Body of pancreas (tissue), 4 donors: ENCODE results near the gene UNCX.

ENCODE experiments used
- POLR2A ChIP-seq, 3 donors: fragments of 450-650 bp; IDR thresholded peaks; one replicate each; pipeline ENCODE4 v1.6.1; 2016; ENCODE audit warnings: antibody characterized with exemption in 3 of 3, mild to moderate bottlenecking in 2 of 3
- TF ChIP-seq, protein P1 (sequence below), 7 experiments: fragments of 450-650 bp in 4 of 7; fragments of 200-600 bp in 3 of 7; sonication (generic) in 3 of 7; IDR thresholded peaks; one replicate each; pipeline ENCODE4 v1.5.1; 2016 to 2019; ENCODE audit warnings: antibody characterized with exemption in 7 of 7

DNA sequence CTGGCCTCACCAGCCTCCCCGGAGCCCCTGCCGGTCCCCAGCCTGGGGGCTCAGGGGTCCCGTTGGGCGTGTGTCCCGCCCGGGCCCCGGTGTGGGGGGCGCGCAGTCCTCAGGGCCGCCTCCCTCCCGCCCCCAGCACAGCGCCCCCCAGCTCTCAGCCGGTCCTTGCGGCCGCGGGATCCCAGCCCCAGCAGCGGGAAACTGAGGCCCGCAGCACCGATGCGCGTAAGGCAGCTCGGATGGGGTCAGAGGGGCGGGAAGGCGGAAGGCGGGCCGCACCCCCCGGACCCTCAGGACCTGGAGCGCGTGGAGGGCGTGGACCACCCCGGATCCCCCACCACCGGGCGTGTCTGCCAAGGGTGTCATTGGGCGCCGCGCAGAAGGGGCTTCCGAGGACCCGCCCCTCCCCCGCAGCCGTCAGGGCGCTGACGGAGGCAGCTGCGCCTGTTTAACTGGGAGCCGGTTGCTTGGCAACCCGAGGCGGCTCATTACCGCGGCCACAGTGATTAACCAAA, 14.9 kb downstream of the UNCX start:
- TF ChIP-seq, protein P1, sequence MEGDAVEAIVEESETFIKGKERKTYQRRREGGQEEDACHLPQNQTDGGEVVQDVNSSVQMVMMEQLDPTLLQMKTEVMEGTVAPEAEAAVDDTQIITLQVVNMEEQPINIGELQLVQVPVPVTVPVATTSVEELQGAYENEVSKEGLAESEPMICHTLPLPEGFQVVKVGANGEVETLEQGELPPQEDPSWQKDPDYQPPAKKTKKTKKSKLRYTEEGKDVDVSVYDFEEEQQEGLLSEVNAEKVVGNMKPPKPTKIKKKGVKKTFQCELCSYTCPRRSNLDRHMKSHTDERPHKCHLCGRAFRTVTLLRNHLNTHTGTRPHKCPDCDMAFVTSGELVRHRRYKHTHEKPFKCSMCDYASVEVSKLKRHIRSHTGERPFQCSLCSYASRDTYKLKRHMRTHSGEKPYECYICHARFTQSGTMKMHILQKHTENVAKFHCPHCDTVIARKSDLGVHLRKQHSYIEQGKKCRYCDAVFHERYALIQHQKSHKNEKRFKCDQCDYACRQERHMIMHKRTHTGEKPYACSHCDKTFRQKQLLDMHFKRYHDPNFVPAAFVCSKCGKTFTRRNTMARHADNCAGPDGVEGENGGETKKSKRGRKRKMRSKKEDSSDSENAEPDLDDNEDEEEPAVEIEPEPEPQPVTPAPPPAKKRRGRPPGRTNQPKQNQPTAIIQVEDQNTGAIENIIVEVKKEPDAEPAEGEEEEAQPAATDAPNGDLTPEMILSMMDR (IDR thresholded peaks at IDR 0.05) = no peak
- TF ChIP-seq POLR2A (IDR thresholded peaks at IDR 0.05) = no peak
